HG02981 (cell line): ENCODE measurements around the gene ISL2.

Experiments
- ATAC-seq: cut with Tn5 transposase; IDR thresholded peaks from one replicate; pipeline ENCODE4 v1.9.1; 2021; ENCODE audit warnings: mild to moderate bottlenecking, moderate library complexity; ENCODE audit not compliant: unreplicated experiment

The ISL2 gene

DNA sequence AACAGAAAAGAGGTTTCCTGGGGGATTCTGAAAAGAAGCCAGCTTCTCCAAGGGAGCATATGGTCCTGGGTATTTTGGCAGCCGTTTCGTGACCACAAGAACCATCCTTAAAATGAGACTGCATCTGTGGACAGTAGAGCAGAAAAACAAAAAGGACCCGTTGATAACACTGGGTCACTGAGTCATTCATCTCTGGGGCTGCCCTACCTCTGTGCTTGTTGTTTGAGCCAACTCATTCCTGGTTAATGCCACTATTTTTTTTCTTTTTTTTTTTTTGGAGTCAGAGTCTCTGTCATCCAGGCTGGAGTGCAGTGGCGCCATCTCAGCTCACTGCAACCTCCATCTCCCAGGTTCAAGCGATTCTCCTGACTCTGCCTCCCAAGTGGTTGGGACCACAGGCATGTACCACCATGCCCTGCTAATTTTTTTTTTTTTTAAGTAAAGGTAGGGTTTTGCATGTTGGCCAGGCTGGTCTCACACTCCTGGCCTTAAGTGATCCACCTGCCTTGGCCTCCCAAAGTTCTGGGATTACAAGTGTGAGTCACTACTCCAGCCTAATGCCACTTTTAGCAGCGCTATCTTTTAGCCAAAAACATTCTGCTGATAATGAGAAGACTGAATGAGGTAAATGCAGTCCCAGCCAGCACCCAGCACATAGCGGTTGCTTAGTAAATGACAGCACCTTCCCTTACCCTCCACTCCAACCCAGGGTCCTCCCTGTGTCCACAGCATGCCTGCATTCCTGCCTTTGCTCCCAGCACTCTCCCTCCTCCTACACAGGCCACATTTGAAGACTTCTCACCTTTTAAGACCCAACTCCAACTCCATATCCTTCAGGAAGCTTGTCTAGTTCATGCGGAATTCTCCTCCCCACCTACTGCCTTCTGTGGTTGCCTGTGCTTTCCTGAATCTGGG, 9.1 kb upstream of the ISL2 start:
- ATAC-seq: no peak

- no peak for ATAC-seq
Observed at GRCh38 chr15:76328106-76328696, 8.4 kb upstream of the ISL2 start.

DNA sequence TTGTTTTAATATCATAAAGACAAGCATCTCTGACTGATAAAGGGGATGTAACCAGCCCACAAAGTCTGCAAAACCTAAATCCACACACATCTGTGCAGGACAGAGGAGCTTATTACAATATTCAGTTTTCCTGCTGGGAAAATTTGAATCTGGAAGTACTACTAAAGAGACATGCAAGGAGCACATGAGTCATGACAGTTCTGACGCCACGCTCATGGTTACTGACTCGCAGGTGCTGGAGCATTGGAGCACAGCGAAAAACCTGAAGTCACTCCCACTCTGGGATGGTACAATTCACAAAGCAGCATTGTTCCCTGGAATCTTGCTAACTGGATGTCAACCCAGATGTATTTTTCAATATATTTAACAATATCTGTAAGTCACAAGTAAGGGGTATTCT, 7.6 kb upstream of the ISL2 start:
- ATAC-seq: no peak

DNA sequence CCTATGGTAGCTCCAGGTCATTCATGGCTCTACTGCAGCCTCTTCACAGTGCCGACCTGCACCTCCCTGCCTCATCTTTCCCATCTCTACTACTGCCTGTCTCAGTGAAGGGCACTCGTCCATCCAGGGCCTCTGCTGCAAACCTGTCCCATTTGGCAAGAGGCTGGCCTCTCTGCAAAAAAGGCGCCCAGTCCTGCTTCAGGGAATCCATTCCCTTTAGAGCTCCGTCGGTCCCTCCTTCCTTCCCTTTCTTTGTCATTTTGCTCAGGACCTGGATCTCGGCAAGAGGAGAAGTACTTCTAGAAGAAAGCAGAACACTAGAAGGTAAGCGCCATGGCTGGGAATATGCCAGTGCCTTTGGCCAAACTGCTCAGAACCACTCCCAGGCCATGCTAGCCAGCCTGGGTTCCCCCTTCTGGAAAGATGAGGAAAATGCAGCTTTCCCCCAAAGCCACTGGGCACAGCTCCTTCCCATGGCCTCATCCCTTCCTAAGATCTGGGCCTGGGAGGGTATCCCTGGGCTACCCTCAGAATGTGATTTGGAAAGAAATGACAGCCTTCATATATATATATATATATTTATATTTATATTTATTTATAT, 6.4 kb upstream of the ISL2 start:
- no peak for ATAC-seq

DNA sequence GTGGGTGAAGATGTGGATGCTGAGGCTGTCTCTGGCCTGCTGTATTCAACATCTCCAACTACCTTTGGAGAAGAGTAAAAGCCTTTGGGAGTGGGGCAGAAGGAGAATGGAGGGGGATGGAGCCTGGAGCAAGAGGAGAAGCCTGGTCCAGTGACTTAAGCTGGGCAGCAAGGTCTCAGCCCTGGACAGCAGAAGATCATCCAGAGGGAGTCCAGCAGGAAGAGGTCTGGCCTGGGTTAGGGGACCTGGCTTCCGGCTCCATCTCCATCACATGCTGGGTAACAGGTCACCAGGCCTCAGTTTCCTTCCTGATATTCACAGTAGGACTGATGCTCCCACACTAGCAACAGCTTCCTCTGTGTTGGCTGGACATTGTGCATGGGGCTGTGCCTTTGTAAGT, 3.8 kb upstream of the ISL2 start:
- no peak for ATAC-seq

GRCh38 chr15:76333309-76333708, 3.3 kb upstream of the ISL2 start:
- no peak for ATAC-seq

DNA sequence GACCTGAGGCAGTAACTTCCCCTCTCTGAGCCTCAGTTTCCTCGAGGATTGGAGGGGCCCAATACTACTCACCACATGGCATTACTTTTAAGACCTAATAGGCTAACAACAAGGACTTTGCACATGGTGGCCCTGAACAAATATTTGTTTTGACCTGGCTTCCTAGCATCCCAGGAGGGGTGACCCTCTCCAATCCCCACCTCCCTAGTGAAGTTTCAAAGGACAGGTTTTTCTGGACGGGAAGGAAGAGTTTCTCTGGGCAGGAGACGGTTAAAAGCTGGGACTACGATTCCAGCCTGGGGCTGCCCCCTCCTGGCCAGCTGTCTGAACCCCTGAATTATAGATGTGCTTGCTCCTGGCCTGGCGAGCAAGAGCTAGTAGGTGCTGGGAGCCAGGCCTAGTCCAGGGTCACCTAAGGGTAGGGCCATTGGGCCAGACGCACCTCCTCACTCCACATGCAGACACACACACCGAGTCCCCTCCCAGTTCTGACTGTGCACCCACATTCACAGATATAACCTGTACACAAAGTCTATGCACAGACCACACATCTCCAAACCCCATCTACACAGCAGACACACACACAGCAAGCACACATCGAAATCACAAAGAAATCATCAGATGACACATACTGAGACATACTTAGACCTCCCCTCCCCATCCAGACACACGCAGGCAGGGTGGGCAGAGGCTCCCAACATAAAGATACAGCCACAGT, 2.7 kb upstream of the ISL2 start:
- no peak for ATAC-seq

DNA sequence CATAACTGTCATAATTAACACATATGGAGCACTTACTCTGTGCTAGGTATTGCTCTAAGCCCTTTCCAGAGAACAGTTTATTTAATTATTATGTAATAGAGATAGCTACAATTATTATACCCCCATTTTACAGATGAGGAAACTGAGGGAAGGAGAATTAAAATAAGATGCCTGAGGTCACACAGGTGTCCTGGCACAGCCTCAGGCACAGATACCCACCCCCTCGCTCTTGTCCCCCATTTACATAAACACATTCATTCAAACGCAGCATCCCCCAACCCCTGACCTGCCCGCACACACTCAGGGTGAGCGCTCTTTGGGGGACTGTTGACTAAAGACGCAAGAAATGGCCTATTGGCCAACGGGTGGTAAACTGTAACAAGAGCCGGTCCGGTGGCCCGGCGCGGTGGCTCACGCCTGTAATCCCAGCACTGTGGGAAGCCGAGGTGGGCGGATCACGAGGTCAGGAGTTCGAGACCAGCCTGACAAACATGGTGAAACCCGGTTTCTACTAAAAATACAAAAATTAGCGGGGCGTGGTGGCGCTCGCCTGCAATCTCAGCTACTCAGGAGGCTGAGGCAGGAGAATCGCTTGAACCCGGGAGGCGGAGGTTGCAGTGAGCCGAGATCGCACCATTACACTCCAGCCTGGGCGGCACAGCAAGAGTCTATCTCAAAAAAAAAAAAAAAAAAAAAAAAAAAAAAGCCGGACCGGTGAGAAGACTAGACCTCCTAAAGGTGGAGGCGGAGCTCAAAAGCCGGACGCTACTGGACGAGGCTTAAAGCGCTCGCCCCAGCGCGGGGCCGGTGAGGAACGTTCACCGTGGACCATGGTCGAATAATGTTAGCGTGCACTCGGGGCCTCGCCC, 1.9 kb upstream of the ISL2 start:
- ATAC-seq: no peak

DNA sequence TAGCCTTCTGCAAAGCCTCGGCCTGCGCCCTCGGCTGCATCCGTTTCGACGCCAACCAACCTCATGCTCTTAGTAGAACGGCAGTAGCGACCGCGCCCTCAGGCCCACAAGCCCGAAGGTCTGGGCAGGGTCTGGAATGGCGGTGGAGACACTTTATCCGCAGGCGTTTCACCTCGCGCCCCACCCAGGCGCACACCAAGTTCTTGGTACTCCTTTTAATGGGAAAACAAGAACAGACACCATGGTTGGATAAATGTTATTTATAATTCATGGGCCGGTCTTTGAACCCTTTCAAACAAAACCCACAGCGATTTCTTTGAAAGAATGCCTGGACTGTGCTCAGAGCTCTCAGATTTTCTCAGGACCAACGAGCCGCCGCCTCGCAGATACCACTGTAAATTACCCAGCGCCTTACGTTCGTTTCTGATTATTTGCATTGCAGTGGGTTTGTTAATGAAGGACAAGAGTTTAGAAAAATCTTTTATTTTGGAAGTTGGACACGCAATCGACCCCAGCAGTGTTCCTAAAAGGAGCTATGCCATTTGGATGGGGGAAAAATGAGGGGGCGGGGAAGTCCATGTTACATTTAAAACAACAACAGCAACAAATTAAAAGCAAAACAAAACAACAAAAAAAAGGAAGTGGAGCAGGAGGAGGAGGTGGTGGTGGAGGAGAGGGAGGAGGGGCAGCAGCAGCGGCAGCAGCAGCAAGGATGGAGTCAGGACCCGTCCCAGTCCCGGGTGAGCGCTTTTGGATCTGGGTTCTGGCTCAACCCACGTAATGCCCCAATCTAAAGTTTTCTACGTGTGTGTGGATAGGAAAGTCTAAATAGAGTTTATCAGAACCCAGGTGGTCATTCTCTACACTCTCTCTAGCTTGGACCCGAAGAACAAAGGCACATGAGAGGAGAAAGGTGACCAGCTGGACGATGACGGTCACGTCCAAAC, 993 bp upstream of the ISL2 start:
- no peak for ATAC-seq

DNA sequence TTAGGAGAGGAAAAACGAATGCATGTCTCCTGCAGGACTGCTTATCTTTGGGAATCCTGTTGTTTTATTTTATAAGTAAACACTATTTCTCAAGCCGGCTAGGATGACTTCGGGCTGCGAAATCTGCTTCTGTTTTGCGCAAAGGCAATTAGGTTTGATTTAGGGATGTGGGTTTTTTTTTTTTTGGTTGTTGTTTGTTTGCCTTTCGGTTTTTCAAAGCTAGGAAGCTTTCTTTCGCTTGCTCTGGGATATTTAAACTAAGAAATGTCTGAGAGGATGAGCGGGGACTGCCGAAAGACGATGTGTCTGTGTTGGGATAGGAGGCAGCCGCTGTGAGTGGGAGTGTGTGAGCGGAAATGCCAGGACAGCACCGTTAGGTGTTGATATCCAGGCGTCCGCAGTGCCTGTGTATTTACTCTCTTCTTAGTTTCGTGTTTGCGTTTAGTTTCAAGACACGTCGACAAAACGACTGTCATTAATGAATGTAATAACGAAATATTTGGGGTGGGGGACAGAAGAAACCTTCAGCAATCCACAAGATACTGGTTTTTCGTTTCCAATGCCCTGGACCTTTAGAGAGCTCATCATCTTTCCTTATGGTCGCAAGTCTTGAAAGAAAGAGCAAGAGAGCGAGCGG, 604 bp downstream of the ISL2 start:
- ATAC-seq: no peak

GRCh38 chr15:76337696-76338485, 1.3 kb downstream of the ISL2 start:
- ATAC-seq: no peak

DNA sequence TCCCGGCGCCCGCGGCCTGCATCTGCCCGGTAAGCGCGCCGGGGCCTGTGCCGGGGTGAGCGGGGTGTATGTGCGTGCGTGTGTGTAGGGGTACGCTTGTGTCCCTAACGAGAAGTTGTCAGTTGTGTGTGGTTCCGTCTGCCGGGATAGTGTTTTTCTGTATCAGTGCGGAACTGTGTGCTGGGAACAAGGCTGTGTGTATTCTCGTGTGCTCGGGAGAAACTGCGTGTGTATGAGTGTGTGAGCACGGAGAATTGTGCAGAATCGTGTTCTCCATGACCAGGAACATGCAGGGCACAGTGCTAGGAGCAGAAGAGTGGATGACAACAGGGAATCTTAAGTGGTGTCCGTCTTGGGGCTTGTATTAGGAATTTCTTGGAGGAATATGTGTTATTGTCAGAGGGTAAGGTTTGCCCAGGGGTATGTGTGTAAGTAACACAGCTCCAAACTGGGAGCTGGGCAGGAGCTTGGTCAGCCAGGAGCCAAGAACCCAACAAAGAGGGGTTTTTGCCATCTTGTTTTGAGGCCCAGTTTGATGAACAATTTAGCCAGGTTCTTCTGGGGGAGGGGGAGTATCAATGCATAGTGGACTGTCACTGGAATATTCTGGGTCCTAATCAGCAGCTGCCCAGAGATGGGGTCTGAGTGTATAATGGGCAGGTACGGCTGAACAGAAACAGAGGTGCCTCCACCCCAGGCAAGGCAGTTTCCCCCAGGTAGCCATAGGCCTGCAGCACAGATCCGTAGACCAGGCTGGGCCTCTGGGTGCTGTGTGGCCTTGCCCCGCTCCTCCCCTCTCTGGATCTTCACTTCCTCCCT, 2.1 kb downstream of the ISL2 start:
- no peak for ATAC-seq

GRCh38 chr15:76339305-76340197, 3.0 kb downstream of the ISL2 start:
- ATAC-seq: no peak

DNA sequence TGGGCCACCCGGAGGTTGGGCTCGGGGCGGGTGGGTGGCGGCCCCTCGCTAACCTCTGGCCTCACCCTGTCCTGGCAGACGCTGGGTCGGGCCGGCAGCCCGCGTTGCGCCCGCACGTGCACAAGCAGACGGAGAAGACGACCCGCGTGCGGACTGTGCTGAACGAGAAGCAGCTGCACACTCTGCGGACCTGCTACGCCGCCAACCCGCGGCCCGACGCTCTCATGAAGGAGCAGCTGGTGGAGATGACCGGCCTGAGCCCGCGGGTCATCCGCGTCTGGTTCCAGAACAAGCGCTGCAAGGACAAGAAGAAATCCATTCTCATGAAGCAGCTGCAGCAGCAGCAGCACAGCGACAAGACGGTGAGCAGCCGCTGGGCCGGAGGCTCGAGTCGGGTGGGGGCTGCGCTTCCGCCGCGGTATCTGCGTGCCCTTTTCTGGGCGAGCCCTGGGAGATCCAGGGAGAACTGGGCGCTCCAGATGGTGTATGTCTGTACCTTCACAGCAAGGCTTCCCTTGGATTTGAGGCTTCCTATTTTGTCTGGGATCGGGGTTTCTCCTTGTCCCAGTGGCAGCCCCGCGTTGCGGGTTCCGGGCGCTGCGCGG, 3.7 kb downstream of the ISL2 start:
- no peak for ATAC-seq

DNA sequence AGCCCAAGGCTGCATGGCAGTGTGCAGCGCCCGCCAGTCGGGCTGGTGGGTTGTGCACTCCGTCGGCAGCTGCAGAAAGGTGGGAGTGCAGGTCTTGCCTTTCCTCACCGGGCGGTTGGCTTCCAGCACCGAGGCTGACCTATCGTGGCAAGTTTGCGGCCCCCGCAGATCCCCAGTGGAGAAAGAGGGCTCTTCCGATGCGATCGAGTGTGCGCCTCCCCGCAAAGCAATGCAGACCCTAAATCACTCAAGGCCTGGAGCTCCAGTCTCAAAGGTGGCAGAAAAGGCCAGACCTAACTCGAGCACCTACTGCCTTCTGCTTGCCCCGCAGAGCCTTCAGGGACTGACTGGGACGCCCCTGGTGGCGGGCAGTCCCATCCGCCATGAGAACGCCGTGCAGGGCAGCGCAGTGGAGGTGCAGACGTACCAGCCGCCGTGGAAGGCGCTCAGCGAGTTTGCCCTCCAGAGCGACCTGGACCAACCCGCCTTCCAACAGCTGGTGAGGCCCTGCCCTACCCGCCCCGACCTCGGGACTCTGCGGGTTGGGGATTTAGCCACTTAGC, 4.3 kb downstream of the ISL2 start:
- no peak for ATAC-seq
